Umbilical cord (tissue), 2 donors: ENCODE data around the gene SULT4A1. TPM values are rescaled to one million over a fixed set of nuclear protein-coding genes. Genes with fewer than 3 reads are reported as not detected.
"Not testable (repeated sequence)": the region's sequence is repeated elsewhere in the genome, so short reads cannot be mapped to it uniquely, and the experiment has no call there.

ENCODE experiments used
- DNase-seq: peaks from one replicate; pipeline ENCODE4 v3.0.0-alpha.2; 2015; ENCODE audit warnings: low spot score
- total RNA-seq: library from RNA; depleted of rRNA; stranded (reverse); fragments of >200 nt; gene quantifications from one replicate; pipeline ENCODE4 v1.2.3, GENCODE V29; 2014; ENCODE audit warnings: low replicate concordance; ENCODE audit not compliant: insufficient read depth

SULT4A1 gene, protein sequence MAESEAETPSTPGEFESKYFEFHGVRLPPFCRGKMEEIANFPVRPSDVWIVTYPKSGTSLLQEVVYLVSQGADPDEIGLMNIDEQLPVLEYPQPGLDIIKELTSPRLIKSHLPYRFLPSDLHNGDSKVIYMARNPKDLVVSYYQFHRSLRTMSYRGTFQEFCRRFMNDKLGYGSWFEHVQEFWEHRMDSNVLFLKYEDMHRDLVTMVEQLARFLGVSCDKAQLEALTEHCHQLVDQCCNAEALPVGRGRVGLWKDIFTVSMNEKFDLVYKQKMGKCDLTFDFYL
- total RNA-seq, result 3.4 TPM

GRCh38 chr22:43862074-43862881, at the start of gene SULT4A1:
Gene SULT4A1, minus strand, starts transcription at chr22:43862513. Its CDS starts 131 bp downstream, at chr22:43862382.
- DNase-seq, result no peak

GRCh38 chr22:43911351-43911750, 49.0 kb upstream of the SULT4A1 start:
- DNase-seq, result no peak

- DNase-seq, result no peak
Observed at GRCh38 chr22:43910178-43910695, 47.9 kb upstream of the SULT4A1 start.

DNA sequence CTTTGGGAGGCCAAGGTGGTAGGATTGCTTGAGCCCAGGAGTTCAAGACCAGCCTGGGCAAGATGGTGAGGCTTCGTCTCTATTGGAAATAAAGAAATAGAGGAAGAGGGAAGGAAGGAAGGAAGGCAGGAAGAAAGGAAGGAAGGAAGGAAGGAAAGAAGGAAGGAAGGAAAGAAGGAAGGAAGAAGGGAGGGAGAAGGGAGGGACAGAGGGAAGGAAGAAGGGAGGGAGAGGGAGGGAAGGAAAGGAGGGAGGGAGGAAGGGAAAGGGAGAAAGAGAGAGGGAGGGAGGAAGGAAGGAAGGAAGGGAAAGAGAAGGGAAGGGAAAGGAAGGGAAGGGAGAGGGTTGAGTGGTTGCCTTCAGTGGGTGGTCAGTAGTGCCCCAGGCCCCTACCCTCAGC, 47.4 kb upstream of the SULT4A1 start:
- DNase-seq, result no peak

DNA sequence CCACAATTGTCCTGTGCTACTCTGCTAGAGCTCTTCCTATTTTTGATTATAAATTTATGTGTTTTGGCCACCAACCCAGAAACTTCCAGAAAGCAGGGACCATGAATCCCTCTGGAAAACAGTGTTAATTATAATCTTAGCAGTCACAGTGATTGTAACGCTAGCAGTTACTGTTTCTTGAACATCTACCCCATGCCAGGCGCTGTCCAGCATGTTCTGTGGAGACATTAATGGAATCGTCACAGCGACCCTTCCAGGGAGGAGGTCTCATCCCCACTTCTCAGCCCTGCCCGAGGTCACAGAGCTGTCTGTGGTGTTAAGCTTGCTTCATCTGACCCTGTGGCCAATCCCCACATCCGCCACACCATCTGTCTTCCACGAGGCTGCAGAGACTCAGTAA, 43.4 kb upstream of the SULT4A1 start:
- DNase-seq, result no peak

GRCh38 chr22:43904412-43904811, 42.1 kb upstream of the SULT4A1 start:
- DNase-seq, result not testable (repeated sequence)

DNA sequence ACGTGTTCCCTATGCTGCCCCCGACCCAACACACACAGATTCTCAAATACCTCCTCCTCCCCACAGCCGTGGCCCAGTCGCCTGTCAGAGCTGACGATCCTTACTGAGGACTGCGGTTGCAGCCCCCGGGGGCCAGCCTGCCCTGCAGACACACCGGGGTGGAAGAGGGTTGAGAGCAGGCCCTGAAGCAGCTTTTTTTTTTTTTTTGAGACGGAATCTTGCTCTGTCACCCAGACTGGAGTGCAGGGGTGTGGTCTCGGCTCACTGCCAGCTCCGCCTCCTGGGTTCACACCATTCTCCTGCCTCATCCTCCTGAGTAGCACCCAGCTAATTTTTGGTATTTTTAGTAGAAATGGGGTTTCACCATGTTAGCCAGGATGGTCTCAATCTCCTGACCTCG, 40.7 kb upstream of the SULT4A1 start:
- not testable (repeated sequence) for DNase-seq

GRCh38 chr22:43901976-43902643, 39.8 kb upstream of the SULT4A1 start:
- DNase-seq, result peak; percentile 86

DNA sequence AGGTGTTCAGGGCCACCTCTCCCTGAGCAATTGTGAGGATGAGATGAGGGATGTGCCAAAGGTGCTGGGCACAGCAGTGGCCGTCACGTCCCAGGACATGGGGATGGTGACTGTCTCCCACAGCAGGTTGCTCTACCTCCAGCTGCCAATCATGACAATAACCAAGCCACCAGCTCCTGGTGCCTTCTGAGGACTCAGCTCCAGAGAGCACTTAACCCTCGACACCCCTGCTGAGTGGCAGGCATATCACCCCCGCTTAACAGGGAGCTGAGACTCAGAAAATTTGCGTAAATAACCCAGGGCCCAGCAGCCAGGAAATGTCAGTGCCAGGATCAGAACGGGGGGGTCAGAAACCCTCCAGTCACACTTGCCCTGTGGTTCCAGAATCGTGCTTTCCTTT, 37.9 kb upstream of the SULT4A1 start:
- DNase-seq, result no peak

DNA sequence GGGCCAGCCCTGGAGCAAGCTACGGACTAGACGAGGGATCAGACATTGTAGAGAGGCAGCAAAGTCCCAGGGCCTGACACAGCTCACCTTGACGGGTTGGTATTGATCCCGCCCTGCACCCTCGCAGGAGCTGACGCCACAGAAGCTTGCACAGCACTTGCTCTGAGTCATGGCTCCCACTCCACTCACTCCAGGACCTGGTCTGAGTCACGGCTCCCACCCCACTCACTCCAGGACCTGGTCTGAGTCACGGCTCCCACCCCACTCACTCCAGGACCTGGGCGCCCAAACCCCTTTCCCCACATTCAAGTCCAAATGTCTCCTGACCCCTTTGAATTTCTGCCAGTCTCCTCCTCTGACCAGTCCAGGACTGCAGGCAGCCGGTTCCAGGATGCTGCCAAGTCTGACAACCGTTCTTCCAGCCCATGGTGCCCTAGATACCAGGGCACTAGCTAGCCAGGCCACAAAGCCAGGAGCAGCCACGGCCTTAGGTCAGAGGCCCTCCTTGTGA, 35.5 kb upstream of the SULT4A1 start:
- DNase-seq, result no peak

DNA sequence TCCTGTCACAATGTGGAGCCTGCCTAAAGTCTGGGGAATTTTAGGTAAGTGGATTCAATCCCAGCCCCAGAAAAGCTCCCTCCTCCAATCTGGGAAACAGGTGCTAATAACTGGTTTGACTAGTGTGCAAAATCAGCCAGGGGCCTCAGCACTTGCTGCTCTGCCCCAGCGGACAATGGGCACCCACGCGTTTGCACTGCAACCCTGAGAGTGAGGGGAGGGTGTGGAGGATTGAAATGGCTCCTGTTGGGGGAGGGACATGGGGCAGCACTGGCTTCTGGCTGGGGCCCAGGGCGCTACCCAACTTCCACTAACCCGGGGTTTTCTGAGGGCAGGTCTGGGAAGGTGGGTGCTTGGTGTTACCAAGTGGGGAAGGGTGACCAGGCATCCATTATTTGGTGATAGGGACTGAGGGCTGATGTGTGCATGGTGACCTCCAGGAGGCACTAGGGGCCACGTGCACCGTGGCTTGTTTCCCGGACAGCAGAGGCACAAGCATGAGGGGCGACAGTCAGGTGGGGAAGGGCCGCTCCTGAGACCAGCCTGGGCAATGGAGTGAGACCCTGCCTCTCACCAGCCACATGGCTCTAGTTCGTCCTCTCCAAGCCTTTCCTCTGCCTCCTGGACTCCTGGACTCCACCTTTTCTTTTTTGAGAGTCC, 33.8 kb upstream of the SULT4A1 start:
- no peak for DNase-seq

- DNase-seq, result no peak
Observed at GRCh38 chr22:43894122-43894521, 31.8 kb upstream of the SULT4A1 start.

- no peak for DNase-seq
Observed at GRCh38 chr22:43893266-43893665, 31.0 kb upstream of the SULT4A1 start.

DNA sequence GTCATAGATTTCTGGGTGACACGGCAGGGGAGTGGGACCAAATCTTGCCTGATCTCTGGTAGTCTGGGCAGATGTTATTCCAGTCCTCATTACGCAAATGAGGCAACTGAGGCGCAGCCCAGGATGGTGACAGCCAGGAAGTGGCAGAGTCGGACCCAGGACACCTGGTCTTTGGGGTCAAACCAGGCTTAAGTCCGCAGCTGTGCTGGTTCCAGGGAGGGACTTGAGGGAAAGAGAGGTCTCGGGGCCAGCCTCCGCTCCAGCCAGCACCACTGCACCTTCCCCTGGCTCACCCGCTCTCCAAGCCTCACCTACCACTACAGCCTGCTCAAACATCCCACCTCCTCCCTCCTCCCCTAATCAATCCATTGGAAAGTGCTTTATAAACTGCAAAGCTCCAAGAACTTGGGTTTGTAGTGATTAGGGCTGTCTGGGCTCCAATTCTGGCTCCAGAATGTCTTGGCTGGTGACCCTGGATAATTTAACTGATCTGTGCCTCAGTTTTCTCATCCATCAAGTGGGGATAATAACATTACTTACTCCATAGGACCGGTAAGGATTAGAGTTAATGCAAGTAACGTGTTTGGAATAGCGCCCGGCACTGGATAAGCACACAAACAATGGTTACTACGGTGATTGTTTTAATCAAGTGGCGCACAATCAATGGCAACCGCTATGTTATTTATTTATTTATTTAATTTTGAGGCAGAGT, 30.0 kb upstream of the SULT4A1 start:
- no peak for DNase-seq

DNA sequence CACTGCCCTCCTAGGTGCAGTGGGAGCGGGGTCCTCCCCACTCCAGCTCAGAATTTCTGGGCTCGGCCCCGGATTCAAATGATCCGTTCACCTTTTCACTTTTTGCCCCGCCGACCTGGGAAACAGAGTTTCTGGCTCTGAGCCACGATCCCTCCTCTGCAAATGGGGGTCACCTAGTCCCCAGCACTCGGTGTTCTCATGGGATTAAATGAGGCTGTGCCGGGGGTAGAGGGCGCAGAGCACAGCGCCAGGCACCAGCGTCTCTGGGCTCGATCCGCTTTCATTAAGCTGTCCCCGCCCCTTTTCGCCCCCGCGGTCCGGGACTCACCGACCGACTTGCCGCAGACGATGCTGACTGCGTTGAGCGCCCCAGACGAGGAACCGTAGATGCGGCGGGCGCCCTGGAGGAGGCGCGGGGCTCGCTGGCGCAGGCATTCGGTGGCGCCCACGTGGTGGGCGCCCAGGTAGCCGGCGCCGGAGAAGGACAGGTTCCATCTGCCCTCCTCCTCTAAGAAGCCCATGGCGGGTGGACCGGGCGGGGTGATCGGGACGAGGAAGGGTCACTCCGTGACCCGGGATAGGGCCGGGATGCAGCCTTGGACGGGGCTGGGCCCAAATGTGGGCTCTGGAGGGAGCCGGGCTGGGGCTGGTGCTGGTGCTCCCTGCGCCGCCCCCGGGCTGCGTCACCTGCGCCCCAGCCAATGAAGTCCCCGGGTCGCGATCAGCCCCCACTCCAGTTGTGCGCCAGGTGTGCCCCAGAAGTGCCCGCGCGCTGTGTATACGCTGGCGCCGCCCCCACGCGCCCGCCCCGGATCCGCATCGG, 29.3 kb upstream of the SULT4A1 start, which contains the start of gene PNPLA5:
Gene PNPLA5, minus strand, starts transcription at position 654 of the 823 bp plus-strand sequence. Its CDS starts 133 bp downstream, at position 521.
- no peak for DNase-seq

DNA sequence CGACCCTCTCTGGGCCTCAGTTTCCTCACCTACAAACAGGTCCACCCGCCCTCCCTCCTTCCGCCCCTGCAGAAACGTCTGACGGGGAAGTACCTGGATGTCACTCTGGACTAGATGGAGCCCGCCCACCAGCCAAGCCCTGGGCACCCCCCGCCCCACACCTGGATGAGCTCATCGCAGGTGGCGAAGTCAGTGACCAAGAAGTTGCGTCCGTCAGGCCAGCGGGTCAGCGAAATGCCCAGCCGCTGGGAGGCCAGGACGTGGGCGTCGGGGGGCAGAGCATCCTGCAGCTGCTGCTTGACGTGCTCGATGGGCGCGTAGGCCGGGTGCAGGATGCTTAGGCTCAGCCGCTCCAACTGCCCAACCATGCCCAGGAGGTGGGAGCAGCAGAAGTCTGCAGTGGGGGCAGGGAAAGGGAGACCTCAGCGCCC, 28.6 kb upstream of the SULT4A1 start:
- no peak for DNase-seq

DNA sequence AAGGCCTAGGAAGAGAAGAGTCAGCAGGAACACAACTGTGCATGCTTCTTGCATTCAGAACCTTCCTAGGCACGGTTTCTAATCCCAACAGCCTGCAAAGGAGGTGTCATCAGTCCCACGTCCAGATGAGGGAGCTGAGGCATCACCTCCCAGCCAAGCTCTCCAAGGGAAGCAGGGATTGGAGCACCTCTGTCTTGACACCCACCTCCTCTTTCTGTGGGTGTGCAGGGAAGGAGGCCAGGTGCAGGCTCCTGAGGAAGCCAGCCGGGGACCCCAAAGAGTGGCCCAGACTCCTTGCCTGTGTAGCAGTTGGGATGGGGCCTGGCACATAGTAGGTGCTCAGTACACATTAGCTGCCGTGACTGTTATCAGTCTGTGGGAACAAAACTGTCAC, 27.5 kb upstream of the SULT4A1 start:
- no peak for DNase-seq

DNA sequence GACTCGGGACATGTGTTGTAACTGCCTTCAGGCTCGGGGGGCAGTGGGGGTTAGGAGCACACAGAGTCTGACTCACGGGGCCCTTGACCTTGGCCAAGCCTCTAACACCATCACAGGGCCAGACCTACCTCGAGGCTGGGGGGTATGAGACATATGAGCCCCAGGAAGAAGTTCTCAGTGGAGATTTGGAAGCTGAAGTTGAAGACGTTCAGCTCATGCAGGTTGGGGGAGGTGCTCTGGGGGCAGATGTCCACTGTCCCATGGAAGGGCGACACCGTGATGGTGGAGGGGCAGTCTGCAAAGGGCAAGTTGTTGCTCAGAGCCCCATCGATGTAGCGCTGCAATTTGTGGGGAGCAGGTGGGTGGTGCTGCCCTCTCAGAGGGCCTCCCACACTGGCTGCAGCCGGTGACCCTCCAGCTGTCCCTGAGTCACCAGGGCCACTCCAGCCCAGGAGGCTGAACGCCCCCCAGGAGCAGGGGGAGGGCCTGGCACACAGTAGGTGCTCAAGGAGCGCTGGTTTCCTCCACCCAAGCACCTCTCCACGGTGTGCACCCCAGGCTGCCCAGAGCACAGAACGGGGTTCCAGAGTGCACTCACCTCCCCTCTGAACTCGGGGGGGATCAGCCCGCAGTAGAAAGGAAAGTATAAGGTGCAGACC, 27.0 kb upstream of the SULT4A1 start:
- no peak for DNase-seq

DNA sequence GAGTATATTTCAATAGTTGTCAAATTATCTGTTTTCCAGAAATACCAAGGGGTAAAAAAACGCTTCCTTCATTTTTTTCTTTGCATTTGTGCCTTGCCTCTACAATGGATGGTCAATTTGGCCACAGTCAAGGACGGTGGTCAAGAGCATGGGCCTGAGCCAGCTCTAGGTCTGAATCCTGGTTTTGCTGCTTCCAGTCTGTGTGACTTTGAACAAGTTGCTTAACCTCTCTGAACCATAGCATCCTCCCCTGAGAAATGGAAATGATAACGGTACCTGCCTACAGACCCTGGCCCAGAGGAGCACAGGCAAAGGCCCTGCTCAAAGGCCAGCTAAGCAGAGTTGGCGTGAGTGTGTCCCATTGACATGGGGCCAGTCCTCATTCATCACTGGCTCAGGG, 26.4 kb upstream of the SULT4A1 start:
- DNase-seq, result no peak
